Activated CD4-positive, alpha-beta T cell treated with anti-CD3 and anti-CD28 coated beads for 48 hours (primary cell): ENCODE measurements around the gene HNRNPH3.

Experiments used
- DNase-seq: peaks from one replicate; pipeline ENCODE4 v3.0.0-alpha.2; 2020

Gene HNRNPH3

DNA sequence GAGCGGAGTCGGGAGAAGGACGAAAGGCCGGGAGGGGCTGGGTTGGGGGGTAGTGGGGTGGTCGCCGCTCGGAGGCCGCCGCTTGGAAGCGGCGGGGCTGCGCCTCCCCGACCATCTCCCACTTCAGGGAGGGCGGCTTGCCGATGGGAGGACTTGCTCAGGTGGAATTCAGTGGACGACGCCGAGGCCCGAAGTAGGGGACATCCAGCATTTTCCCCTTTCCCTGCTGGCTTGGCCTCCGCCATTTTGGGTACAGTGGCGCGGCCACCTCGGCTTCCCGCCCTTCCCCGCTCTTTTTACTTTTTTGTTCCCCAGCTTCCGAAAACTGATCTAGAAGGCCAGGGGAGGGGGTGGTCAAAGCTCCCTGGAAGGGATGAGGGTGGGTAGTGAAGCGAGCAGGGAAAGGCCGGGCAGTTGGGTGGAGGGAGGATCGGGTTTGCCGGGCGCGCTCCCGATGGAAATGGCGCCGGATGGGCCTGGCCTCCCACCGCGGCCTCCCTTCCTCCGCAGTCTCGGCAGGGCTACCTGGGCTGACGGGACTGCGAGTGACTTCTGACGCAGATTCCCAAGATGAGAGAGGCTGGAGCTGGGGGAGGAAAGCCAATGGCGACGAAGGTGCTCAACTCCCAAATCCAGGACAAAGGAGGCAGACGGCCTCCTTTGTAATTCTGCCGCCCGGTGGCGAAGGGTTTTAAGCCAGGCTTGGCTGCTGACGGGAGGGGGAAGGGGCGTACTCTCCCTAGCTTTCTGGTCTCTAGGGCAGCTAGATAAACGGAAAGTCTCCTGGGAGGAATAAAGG is 594 bp downstream of the HNRNPH3 start, which contains the start of gene PBLD:
Gene PBLD, minus strand, starts transcription at position 670 of the 799 bp plus-strand sequence. CDS start 26,084 bp downstream, outside the sequence.
- peak; percentile 72 for DNase-seq

DNA sequence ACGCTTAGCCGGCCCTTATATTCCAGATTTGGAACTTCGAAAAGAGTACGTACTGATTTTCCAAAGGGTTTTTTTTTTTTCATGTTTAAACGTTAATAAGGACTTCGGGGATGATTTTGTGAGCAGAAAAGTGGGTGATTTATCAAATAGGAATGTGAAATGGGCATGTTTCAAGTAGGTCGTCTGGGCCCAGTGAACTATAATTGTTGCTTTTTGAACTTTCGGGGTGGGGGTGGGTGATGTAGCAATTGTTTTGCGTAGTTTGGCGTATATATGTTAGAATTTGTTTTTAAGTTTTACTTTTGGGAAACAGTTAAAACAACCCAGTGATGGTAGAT is 1.2 kb downstream of the HNRNPH3 start:
- no peak for DNase-seq

DNA sequence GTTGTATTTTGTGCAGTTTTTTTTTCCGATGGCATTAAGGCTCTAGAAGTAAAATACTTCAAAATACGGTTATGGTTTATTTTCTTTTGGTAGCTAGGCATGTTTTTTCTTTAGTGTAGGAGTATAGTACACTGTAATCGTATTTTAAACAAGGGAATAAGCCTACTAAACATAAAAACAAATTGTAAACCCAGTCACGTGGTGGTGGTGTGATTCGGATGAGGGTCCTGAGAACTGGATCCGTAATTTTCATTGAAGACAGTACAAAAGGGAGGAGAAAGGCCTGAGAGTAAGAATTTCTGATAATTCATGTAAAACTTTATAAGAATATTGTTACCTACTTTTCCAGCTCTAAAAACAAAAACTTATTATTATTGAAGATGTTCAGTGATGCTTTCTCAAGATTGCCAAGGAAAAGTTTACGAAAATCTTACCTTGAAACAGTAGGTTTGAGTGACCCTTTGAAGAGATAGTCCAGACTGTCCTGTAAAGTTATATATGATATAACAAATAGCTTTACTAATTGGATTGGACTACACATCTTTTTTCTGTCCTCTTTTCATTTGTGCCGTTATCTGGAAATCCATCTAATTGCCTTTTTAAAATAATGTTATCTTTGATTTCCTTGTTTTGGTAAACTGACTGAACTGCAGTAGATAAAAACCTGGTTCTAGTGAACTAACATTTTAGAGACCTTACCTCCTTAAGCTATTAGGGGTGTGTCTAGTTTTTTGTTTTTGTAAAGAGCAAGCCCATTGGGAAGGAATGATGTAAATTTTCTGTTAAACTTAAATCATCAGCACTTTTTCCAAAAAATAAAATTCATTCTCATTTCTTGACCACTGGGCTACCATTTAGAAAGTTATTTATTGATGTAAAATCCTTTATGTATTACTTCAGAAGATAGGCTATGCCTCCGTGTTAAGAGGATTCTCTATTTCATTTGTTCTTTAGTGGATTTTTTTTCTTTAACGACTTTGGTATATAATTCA is 1.9 kb downstream of the HNRNPH3 start:
- no peak for DNase-seq

DNA sequence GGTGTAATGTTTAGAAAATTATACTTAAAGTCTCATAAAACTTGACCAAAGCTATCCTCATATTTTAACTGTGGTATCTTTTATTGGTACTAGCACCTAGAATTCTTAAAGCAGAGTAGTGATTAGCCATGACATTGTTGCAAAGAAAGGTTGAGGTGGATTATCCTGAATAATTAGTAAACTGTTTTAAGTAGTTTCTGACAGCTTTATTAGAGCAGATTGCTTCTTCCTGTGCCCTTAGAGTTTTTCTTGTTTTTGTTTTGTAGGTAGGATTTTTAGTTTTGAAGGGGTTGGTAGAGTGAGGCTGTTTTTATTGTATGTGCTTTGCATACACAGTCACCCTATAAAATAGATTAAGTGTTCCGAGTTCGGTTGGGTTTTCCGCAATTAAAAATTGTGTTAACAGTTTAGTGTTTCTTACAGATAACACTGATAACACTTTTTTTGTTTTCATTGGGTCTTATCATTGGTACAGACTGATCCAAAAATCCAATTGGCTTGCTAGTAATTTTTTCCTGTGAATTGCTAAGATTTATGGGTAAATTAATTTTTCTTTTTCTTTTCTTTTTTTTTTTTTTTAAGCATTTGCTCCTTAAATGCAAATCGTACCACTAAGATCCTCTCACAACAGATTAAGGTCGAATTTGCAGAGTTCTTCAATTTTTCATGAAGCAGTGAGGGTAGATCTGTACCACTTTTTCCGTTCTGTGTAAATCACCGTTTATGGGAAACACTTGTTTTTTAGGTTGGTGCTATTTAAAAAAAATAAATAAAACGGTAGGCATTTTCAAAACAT is 3.0 kb downstream of the HNRNPH3 start:
- DNase-seq, result no peak

DNA sequence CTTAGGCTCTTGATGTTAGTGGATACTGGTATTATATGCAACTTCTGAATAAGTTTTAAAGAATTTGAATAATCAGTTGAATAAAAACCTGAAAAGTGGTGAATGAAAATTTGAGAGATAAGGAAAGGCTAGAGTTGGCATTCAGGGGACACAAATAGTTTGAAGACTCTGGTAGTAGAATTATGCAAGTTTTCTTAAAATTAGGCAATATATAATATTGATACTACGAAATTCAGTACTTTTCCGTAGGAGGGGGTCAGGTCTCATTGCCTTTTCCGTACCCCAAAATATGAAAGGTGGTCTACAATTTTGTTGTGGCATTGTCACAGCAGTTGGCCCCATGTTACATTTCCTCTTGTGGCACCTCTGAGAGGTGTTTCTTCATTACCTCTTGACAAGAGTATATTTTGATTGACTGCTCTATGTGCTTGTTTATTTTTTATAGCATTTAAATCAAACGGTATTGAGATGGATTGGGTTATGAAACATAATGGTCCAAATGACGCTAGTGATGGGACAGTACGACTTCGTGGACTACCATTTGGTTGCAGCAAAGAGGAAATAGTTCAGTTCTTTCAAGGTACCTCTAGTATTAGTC is 5.0 kb downstream of the HNRNPH3 start:
- DNase-seq, result no peak

DNA sequence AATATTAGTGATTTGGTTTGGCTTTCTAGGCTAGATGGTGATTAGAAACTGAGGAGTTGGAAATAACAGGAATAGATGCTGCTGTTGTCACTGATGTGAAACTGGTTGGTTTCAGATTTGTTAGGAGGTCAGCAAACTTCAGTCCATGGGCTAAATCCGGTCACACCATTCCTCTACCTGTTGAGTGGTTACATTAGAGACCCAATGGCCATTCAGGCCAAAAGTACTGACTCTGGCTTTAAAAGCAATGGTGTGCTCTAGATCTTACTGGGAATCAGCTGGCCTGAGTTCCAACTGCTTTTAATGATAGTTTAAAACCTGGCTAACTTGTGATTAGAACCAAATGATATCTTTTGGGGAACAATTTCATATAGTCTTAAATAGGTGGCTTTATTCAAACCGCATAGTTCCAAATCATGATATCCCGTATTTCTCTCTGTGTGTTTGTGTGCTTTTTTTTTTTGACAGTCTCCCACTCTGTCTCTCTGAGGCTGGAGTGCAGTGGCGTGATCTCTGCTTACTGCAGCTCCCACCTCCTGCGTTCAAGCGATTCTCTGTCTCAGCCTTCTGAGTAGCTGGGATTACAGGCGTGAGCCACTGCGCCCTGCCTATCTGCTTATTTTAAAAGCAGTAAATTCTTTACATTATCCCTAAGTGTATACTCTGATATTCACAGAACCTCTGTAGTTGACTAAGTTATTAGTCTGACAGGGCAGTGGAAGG is 8.7 kb downstream of the HNRNPH3 start:
- DNase-seq, result no peak

DNA sequence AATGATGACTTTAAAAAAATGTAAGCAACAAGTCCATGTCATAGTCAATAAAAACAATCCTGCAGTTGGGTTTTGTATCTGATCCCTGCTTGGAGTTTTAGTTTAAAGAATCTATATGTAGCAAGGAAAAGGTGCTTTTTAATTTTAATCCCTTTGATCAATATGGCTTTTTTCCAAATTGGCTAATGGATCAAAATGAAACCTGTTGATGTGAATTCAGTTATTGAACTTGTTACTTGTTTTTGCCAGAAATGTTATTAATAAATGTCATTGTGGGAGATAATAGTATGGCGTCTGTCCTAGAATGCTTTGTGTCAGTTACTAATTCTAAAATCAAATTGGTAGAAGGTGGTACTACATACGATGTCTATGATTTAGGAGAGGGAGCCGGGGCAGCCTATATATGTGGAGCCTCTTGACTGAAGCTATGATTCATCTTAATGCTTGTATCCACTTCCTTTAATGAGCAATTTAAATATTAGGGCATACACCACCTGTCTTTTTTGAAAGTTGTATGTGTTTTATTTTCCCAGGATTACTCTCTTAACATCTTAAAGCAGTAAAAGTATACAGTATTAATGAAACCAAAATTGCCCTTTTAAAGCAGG is 11.1 kb downstream of the HNRNPH3 start:
- DNase-seq, result no peak

DNA sequence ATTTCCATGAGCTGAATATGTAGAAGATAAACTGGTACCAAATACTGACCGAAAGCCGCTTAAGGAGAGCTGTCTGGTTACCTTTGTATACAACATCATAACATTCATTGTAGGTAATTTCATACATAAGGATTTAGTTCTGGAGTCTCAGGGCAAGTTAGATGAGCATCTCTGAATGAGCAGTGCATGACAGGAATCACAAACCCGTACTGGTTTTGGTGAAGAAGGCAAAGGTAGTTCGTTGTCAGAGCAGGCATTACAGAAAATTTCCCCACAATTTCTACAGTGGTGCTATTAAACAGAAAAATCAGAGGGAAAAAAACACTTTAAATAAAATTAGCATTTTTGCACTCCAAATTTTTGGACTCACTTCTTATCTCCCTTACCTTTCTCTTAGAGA is 13.8 kb downstream of the HNRNPH3 start:
- DNase-seq, result no peak

DNA sequence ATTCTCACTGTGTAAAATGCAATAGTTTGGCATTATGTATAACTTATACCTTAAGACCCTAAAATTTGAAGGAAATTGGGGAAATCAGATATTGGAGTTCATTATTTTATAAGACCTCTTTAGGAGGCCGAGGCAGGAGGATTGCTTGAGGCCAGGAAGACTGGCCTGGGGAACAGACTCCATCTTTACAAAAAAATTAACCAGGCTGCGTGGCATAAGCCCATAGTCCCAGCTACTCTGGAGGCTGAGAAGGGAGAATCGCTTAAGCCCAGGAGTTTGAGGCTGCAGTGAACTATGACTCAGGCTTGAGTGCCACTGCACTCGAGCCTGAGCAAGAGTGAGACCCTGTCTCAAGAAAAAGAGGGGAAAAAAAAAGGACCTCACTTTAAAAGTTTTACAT is 14.9 kb downstream of the HNRNPH3 start:
- no peak for DNase-seq

DNA sequence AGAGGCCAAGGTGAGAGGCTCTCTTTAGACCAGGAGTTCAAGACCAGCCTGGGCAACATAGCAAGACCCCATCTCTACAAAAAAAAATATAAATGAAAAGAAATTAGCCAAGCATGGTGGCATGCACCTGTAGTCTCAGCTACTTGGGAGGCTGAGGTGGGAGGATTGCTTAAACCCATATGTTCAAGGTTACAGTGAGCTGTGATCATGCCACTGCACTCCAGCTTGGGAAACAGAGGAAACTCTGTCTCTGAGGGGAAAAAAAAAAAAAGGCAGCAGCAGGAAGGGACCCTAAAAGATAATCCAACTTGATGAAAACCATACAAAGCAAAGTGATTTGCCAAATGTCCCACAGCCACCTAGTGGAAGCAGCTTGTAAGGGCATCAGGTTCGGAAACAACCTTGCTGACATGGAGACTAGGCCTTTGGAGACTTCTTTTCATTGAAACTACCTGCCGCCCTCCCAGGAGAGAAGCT is 16.4 kb downstream of the HNRNPH3 start:
- DNase-seq, result peak; percentile 49

DNA sequence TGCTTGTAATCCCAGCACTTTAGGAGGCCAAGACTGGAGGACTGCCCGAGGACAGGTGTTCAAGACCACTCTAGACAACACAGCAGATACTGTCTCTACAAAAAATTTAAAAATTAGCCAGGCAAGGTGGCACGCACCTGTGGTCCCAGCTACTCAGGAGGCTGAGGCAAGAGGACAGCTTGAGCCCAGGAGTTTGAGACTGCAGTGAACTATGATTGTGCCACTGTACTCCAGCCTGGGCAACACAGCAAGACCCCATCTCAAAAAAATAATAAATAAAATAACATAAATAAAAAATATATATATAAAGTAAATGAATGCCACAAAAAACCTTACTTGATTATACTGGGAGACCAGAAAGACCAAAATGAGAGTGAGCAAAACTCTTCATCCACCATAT is 21.7 kb downstream of the HNRNPH3 start:
- no peak for DNase-seq

DNA sequence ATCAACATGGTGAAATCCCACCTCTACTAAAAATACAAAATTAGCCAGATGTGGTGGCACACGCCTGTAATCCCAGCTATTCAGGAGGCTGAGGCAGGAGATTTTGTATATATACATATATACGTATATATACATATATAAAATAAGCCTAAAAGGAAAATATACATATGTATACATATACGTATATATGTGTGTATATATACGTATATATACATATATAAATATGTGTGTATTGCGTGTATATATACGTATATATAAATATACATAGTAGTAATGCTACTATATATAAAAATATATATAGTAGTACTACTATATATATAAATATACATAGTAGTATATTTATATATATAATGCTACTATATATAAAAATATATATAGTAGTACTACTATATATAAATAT is 27.3 kb downstream of the HNRNPH3 start:
- no peak for DNase-seq

DNA sequence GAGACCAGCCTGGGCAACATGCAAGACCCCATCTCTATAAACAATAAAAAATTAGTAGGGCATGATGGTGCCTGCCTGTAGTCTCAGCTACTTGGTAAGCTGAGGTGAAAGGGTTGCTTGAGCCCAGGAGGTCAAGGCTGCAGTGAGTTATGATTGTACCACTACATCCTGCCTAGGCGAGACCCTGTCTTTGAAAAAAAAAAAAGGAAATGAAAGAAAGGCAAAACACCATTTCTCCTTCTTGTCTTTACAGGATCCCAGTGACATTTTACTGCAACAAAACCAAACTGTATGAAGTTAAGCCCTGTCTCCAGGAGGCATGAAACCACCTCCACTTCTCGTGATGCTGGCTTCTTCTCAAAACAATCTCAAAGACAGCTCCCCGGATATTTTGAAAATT is 30.7 kb downstream of the HNRNPH3 start:
- no peak for DNase-seq

DNA sequence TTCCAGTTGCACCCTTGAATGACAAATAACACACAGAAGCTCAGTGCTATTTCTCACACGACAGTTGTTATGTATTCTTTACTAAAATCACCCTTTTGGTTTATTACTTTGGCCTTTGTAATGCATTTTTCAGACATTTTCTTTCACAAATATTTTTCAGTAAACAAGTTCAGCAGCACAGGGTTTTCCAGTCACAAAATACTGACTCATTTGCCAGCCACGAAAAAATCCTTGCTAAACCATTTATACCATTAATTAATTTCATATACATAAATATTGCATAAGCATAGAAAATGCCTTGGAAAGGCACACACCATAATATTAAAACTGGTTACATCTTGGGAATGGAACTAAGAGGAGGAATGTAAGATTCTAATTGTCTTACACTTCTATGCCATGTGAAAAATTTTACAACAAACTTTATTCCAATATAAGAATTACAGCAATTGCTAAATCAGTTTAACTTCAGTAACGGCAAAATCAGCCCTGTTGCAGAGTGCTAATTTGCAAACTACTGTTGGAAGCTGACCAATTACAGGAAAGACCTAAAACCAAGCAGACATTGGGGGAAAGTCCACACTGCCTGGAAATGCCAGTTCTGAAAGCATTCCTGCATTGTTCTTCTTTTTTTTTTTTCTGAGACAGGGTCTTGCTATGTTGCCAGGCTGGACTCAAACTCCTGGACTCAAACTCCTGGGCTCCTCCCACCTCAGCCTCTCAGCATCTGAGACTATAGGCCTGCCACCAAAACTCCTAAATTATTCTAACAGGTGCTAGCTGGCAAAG is 32.4 kb downstream of the HNRNPH3 start:
- no peak for DNase-seq

DNA sequence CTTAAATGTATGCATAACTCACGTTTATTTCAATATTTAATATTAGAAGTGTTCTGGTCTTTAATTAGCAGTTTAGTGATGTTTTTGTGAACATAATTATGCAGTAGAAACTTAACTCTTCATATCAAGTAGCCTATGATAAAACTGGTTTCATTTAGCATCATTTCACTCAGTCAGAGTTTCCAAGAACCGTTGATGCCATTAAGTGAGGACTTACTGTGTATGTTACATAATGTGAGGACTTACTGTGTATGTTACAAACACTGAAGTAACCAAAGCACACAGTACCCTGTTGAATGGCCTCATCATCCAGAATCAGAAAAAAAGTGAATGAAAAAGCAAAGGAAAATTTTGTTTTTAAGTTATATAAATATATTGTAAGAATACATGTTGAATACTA is 33.7 kb downstream of the HNRNPH3 start:
- DNase-seq, result no peak

DNA sequence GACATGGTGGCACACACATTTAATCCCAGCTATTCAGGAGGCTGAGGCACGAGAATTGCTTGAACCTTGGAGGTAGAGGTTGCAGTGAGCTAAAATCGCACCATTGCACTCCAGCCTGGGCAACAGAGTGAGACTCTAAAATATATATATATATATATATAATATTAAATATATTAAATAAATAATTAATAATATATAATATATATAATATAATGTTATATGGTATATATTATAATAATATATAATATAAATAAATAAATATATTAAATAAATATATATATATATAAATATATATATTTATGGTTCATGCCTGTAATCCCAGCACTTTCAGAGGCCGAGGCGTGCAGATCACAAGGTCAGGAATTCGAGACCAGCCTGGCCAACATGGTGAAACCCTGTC is 34.7 kb downstream of the HNRNPH3 start:
- no peak for DNase-seq

DNA sequence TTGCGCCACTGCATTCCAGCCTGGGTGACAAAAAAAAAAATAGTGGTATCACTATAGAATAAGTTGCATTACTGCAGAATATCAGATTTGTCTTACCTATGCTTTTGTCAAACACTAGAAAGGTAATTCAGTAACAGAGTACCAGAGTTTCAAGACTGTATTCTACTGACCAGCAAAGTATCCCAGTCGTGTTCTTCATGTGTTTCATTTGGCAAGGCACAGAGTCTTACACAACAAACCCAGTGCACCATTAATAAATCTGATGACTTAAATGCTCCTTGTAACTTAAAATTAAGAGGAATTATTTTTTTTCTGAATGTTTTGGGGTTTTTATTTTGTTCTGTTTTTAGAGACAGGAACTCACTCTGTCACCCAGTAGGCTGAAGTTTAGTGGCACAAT is 35.3 kb downstream of the HNRNPH3 start:
- DNase-seq, result no peak

DNA sequence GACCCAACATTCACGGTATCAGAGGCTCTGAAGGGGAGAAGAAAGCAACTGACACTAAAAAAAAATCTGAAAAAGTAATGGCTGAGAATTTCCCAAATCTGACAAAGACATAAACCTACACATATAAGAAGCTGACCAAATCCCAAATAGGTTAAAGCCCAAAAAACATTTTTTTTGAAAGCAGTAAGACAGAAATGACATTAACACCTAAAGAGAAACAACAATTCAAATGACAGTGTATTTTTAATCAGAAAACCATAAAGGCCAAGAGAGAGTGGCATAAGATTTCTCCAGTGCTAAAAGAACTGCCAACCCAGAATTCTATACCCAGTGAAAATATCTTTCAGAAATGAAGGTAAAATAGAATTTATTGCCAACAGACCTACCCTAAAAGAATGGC is 39.7 kb downstream of the HNRNPH3 start:
- DNase-seq, result no peak

DNA sequence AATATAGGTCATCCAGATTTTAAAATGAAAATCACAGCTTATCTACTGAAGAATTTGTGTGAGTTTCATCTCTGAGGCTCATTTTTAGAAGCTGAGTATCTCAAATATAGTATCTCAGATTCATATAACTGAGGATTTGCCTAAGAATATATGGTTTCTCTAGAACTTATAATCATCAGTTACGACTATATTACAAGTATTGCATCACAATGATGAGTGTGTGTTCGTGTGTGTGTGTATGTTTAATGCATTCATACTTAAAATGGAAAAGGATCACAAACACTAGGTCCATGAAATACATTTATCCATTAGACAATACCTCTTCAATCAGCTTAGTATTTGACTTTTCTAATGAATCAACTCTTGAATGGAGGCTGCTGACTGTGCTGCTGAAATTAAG is 53.9 kb downstream of the HNRNPH3 start:
- no peak for DNase-seq
